ENCODE measurements around the gene HPSE. TPM values are rescaled to one million over a fixed set of nuclear protein-coding genes. Genes with fewer than 3 reads are reported as not detected.

HPSE gene
- total and polyA plus RNA-seq, 2 of the 13 experiments (the other 11 are each of a cell fraction or from before 2014, with no cell fraction given), result not detected

DNA sequence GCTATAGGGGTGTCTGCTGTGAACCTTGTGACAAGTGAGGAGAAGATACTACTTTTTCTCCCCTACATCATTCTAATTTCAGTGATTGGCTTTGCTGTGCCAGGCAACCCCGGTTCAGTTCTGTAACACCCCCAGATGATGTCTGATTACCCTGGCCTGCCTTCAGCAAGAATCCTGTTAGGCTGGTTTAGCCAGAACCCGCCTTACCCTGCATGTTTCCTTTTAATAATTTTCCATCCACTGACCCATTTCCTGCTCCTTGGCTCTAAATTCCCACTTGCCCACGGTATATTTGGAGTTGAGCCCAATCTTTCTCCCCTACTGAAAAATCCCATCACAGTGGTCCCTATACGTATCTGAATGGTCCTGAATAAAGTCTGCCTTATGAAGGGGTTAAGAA lies 46.5 kb upstream of the HPSE start:
- H3K9me3 ChIP-seq (ENCODE audit: low read length), result peaks cover 14% of the 10 kb centered on the region
- no peak overlapping the region for H2AFZ ChIP-seq (ENCODE audit: low read length)
- H3K36me3 ChIP-seq (replicated peaks in 1 of 2; ENCODE audit: control insufficient read depth in 1 of 2, insufficient read depth in 2 of 2, low read length in 2 of 2), result no peaks in the 10 kb centered on the region
- H3K9ac ChIP-seq (ENCODE audit: insufficient read depth, low read depth, low read length), result no peak overlapping the region
- DNase-seq (ENCODE audit: low spot score) (no peak), ATAC-seq (no peak), FAIRE-seq (no peak)
- no peaks in the 10 kb centered on the region for H3K27me3 ChIP-seq (ENCODE audit: control insufficient read depth in 1 of 2, insufficient read depth in 2 of 2, low read length in 2 of 2)
- no peak overlapping the region for H3K4me3 ChIP-seq (replicated peaks in 1 of 3; ENCODE audit: insufficient read depth in 1 of 3, low read depth in 2 of 3, low read length in 3 of 3)
- no TSS peak for BruUV-seq (replicated peaks)
- H3K4me1 ChIP-seq (ENCODE audit: insufficient read depth, low read length), result no peaks in the 10 kb centered on the region
- in situ Hi-C loops (cut with HindIII; ENCODE audit: extremely low pct_ligation_motif_present, low pct_unique_long_range_greater_than_20kb), result no loop called here
- WGBS (ENCODE audit: low lambda C conversion rate), result 8% methylated on average over 4 of the region's 4 CpGs
- TF ChIP-seq SOX13 (IDR thresholded peaks at IDR 0.05), result no peak
- TF ChIP-seq SOX13 (CRISPR knock-in tag; conservative IDR thresholded peaks at IDR 0.05 in 1 of 2, IDR thresholded peaks at IDR 0.05 in 1 of 2), result no peak
- no peak for TF ChIP-seq SOX6 (IDR thresholded peaks at IDR 0.05)
- no peak for TF ChIP-seq SOX6 (CRISPR knock-in tag; IDR thresholded peaks at IDR 0.05)
- TF ChIP-seq DDIT3 (CRISPR knock-in tag; IDR thresholded peaks at IDR 0.05), result no peak
- TF ChIP-seq, protein P1, sequence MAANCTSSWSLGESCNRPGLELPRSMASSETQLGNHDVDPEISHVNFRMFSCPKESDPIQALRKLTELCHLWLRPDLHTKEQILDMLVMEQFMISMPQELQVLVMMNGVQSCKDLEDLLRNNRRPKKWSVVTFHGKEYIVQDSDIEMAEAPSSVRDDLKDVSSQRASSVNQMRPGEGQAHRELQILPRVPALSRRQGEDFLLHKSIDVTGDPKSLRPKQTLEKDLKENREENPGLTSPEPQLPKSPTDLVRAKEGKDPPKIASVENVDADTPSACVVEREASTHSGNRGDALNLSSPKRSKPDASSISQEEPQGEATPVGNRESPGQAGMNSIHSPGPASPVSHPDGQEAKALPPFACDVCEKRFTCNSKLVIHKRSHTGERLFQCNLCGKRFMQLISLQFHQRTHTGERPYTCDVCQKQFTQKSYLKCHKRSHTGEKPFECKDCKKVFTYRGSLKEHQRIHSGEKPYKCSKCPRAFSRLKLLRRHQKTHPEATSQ (CRISPR knock-in tag; IDR thresholded peaks at IDR 0.05; ENCODE audit: borderline replicate concordance), result no peak
- TF ChIP-seq POGZ (CRISPR knock-in tag; IDR thresholded peaks at IDR 0.05), result no peak
- no peak for TF ChIP-seq ZBTB7B (CRISPR knock-in tag; IDR thresholded peaks at IDR 0.05)
- no peak for TF ChIP-seq TBX2 (CRISPR knock-in tag; IDR thresholded peaks at IDR 0.05; ENCODE audit: borderline replicate concordance)
- TF ChIP-seq ZNF335 (CRISPR knock-in tag; IDR thresholded peaks at IDR 0.05), result no peak
- TF ChIP-seq ZNF724P (CRISPR knock-in tag; IDR thresholded peaks at IDR 0.05; ENCODE audit: borderline replicate concordance), result no peak
- TF ChIP-seq KAT8 (CRISPR knock-in tag; IDR thresholded peaks at IDR 0.05), result no peak
- no peak for TF ChIP-seq ZNF33B (CRISPR knock-in tag; IDR thresholded peaks at IDR 0.05)
- no peak for TF ChIP-seq NR3C1 (CRISPR knock-in tag; IDR thresholded peaks at IDR 0.05)
- no peak for TF ChIP-seq IRF9 (CRISPR knock-in tag; IDR thresholded peaks at IDR 0.05; ENCODE audit: borderline replicate concordance)
- TF ChIP-seq FOXO1 (CRISPR knock-in tag; IDR thresholded peaks at IDR 0.05), result no peak
- TF ChIP-seq TGIF2 (CRISPR knock-in tag; IDR thresholded peaks at IDR 0.05), result no peak
- TF ChIP-seq KDM3A (CRISPR knock-in tag; IDR thresholded peaks at IDR 0.05; ENCODE audit: low read depth), result no peak
- TF ChIP-seq RARG (CRISPR knock-in tag; IDR thresholded peaks at IDR 0.05; ENCODE audit: low read depth), result no peak
- no peak for TF ChIP-seq ZNF746 (CRISPR knock-in tag; IDR thresholded peaks at IDR 0.05)
- TF ChIP-seq ATF1 (CRISPR knock-in tag; IDR thresholded peaks at IDR 0.05), result no peak
- TF ChIP-seq POLR2AphosphoS2 (IDR thresholded peaks at IDR 0.05; ENCODE audit: low read depth, low read length), result no peak
- H3K27ac ChIP-seq (ENCODE audit: extremely low read length, insufficient read depth, low read length), result no peak overlapping the region
- CTCF ChIA-PET (ENCODE audit: low intra/inter-chr PET ratio, low total read pairs), result no interaction called here
- POLR2A ChIA-PET, result no interaction called here
- intact Hi-C loops (cut with micrococcal nuclease; ENCODE audit: unreplicated experiment), result no loop called here
- H4K20me1 ChIP-seq (ENCODE audit: insufficient read depth, low read length), result no peaks in the 10 kb centered on the region
- no peak overlapping the region for H3K4me2 ChIP-seq (ENCODE audit: low read depth, low read length)
- H3K79me2 ChIP-seq (ENCODE audit: insufficient read depth, low read length), result no peaks in the 10 kb centered on the region

All from HepG2 (cell line).